Activated B cell treated with CpG ODN at 0.5 μM for 24 hours (primary cell): ENCODE results near the gene PWWP2A. TPM values are rescaled to one million over a fixed set of nuclear protein-coding genes. Genes with fewer than 3 reads are reported as not detected.

ENCODE experiments used
- ATAC-seq: fragments of 200-7000 bp; cut with Tn5 transposase; one replicate; pipeline ENCODE4 v1.10.0; 2021; ENCODE audit warnings: low read depth, mild to moderate bottlenecking, moderate library complexity
- CTCF ChIA-PET: fragments of 350-600 bp; sonication (Branson Sonifier 250); formaldehyde crosslinking; loops from one replicate; lab custom pipeline; 2021; ENCODE audit warnings: antibody characterized with exemption; lab: Charles Lee
- POLR2A ChIA-PET: fragments of 350-600 bp; sonication (Branson Sonifier 250); formaldehyde crosslinking; loops from one replicate; lab custom pipeline; 2021; ENCODE audit warnings: antibody characterized with exemption; lab: Charles Lee
- DNase-seq: peaks from one replicate; pipeline ENCODE4 v3.0.0; 2022
- H3K27ac Mint-ChIP-seq: one replicate; pipeline ENCODE4 v1.8.0; 2020; ENCODE audit warnings: mixed read lengths
- H3K27me3 Mint-ChIP-seq: one replicate; pipeline ENCODE4 v1.8.0; 2021; ENCODE audit warnings: mixed read lengths
- H3K36me3 Mint-ChIP-seq: one replicate; pipeline ENCODE4 v1.8.0; 2021; ENCODE audit warnings: low read depth, mixed read lengths
- H3K4me1 Mint-ChIP-seq: one replicate; pipeline ENCODE4 v1.8.0; 2021; ENCODE audit warnings: mixed read lengths
- H3K4me3 Mint-ChIP-seq: one replicate; pipeline ENCODE4 v1.8.0; 2020; ENCODE audit warnings: mild to moderate bottlenecking, mixed read lengths
- H3K9me3 Mint-ChIP-seq: one replicate; pipeline ENCODE4 v1.8.0; 2020; ENCODE audit warnings: mixed read lengths
- CTCF ChIP-seq: fragments of 200-600 bp; IDR thresholded peaks from one replicate; pipeline ENCODE4 v1.8.0; 2022; ENCODE audit warnings: antibody characterized with exemption, mild to moderate bottlenecking
- intact Hi-C: fragments of 100-400 bp; cut with micrococcal nuclease; formaldehyde crosslinking; loops from one replicate; pipeline ENCODE4 v1.15.1; 2024
- total RNA-seq: library from RNA; stranded (reverse); gene quantifications from 2 replicates; pipeline ENCODE4 v1.2.3, GENCODE V29; 2022

The PWWP2A gene, protein sequence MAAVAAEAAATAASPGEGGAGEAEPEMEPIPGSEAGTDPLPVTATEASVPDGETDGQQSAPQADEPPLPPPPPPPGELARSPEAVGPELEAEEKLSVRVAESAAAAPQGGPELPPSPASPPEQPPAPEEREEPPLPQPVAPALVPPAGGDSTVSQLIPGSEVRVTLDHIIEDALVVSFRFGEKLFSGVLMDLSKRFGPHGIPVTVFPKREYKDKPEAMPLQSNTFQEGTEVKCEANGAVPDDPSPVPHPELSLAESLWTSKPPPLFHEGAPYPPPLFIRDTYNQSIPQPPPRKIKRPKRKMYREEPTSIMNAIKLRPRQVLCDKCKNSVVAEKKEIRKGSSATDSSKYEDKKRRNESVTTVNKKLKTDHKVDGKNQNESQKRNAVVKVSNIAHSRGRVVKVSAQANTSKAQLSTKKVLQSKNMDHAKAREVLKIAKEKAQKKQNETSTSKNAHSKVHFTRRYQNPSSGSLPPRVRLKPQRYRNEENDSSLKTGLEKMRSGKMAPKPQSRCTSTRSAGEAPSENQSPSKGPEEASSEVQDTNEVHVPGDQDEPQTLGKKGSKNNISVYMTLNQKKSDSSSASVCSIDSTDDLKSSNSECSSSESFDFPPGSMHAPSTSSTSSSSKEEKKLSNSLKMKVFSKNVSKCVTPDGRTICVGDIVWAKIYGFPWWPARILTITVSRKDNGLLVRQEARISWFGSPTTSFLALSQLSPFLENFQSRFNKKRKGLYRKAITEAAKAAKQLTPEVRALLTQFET
- total RNA-seq = 25.8 and 33.0 TPM in 2 replicates

GRCh38 chr5:160119142-160119904, at the start of gene PWWP2A:
Gene PWWP2A (minus strand): TSS chr5:160119450. CDS start chr5:160119388, 62 bp downstream.
- ATAC-seq (peak; percentile 92), DNase-seq (peak; percentile 81)
- TF ChIP-seq CTCF = no peak
- intact Hi-C loops = loop anchor here (1.0 to 5.0 kb wide), 6 partner anchors 14 to 787 kb away; partner anchors contain the start of genes IL12B, SLU7 and TTC1
- Mint-ChIP-seq H3K36me3 (peaks cover 22% of the 10 kb centered on the region), H3K27ac (peak within 1 kb of the TSS; percentile 92), H3K27me3 (peaks cover 6% of the 10 kb centered on the region), H3K9me3 (no peaks in the 10 kb centered on the region), H3K4me1 (peaks cover 17% of the 10 kb centered on the region), H3K4me3 (peak within 1 kb of the TSS; percentile 95)
- POLR2A ChIA-PET = interaction anchor here (0.7 to 1.3 kb wide), 6 partner anchors 11 to 349 kb away, joined by 3 to 7 read pairs (median 4); partner anchors contain the start of genes PTTG1, SLU7 and TTC1
- CTCF ChIA-PET = no interaction called here

DNA sequence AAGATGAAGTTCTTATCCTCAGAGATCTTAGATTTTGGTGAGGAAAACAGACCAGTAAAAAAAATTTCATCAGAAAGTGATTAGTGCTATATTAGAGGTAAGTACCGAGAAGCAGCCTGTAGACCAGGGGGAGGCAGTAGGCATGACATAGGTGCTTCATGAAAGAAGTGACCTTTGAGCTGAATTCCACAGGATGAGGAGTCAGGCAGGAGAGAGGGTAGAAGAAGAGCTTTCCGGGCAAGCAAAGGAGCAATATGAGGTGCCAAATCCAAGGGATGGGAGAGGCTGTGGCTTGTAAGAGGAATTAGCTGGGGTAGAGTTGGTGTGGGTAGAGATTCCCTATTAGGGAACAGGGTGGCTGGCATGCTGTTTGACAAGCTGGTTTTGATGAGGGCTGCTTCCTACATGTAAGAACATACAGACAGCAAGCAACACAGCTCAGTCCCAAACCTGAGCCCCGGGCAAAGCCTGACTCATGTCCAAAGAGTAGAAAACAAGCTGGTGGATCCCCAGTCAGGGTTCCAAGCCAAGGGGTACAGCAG, 48.4 kb upstream of the PWWP2A start:
- ChIA-PET CTCF (no interaction called here), POLR2A (no interaction called here)
- no peak for DNase-seq
- no peaks in the 10 kb centered on the region for H3K36me3 Mint-ChIP-seq
- H3K27ac Mint-ChIP-seq = no peak overlapping the region
- H3K4me1 Mint-ChIP-seq = no peaks in the 10 kb centered on the region
- no peak overlapping the region for H3K4me3 Mint-ChIP-seq
- peaks cover 39% of the 10 kb centered on the region for H3K27me3 Mint-ChIP-seq
- ATAC-seq = no peak
- intact Hi-C loops = no loop called here
- H3K9me3 Mint-ChIP-seq = no peaks in the 10 kb centered on the region
- no peak for TF ChIP-seq CTCF

- peaks cover 39% of the 10 kb centered on the region for H3K27me3 Mint-ChIP-seq
- no peaks in the 10 kb centered on the region for H3K36me3 Mint-ChIP-seq
- no peaks in the 10 kb centered on the region for H3K9me3 Mint-ChIP-seq
- ChIA-PET POLR2A (no interaction called here), CTCF (no interaction called here)
- intact Hi-C loops = no loop called here
- H3K4me3 Mint-ChIP-seq = no peak overlapping the region
- no peak for TF ChIP-seq CTCF
- ATAC-seq = no peak
- H3K4me1 Mint-ChIP-seq = no peaks in the 10 kb centered on the region
- no peak overlapping the region for H3K27ac Mint-ChIP-seq
- no peak for DNase-seq
Measured at GRCh38 chr5:160166973-160167623, 47.8 kb upstream of the PWWP2A start.

- Mint-ChIP-seq H3K27ac (no peak overlapping the region), H3K36me3 (no peaks in the 10 kb centered on the region), H3K4me1 (no peaks in the 10 kb centered on the region), H3K9me3 (no peaks in the 10 kb centered on the region), H3K4me3 (no peak overlapping the region), H3K27me3 (peaks cover 39% of the 10 kb centered on the region)
- TF ChIP-seq CTCF = no peak
- DNase-seq = no peak
- no peak for ATAC-seq
- CTCF ChIA-PET = no interaction called here
- intact Hi-C loops = no loop called here
- POLR2A ChIA-PET = no interaction called here
Measured at GRCh38 chr5:160166069-160166972, 47.1 kb upstream of the PWWP2A start.
